ENCODE measurements around the gene IER5. TPM values are rescaled to one million over a fixed set of nuclear protein-coding genes. Genes with fewer than 3 reads are reported as not detected.
A peak's percentile ranks its signal among the peaks of the same experiment; 100 is the strongest.

IER5 gene
- total and polyA plus RNA-seq, 9 of the 15 experiments (the other 6 are each of a cell fraction or from before 2014, with no cell fraction given) = 2.4 to 32.1 (median 12.0) TPM

GRCh38 chr1:181104790-181105133 lies 16.3 kb downstream of the IER5 start (continued):
- TF ChIP-seq ZBTB40 (IDR thresholded peaks at IDR 0.05) (peak; percentile 72), ZBTB40 (CRISPR knock-in tag; IDR thresholded peaks at IDR 0.05) (no peak), CREBBP (IDR thresholded peaks at IDR 0.05; ENCODE audit: low read depth, low read length) (no peak), WHSC1 (IDR thresholded peaks at IDR 0.05; ENCODE audit: low read length) (no peak), BHLHE40 (IDR thresholded peaks at IDR 0.05; ENCODE audit: low read length) (no peak; the same call in 1 of the 2 replicates), FOSL1 (tag; conservative IDR thresholded peaks at IDR 0.05) (no peak; the same call in 1 of the 2 replicates), PREB (CRISPR knock-in tag; IDR thresholded peaks at IDR 0.05) (no peak), GATAD2B (IDR thresholded peaks at IDR 0.05; ENCODE audit: borderline replicate concordance) (no peak), MYBL2 (IDR thresholded peaks at IDR 0.05; ENCODE audit: low read depth) (no peak), MYBL2 (CRISPR knock-in tag; IDR thresholded peaks at IDR 0.05; ENCODE audit: borderline replicate concordance) (0 out of 2 replicates have a peak, but pooled peaks have one; percentile 9), ZNF764 (CRISPR knock-in tag; IDR thresholded peaks at IDR 0.05; ENCODE audit: low read depth) (no peak), TGIF2 (CRISPR knock-in tag; IDR thresholded peaks at IDR 0.05) (no peak), MCM7 (IDR thresholded peaks at IDR 0.05) (no peak), NEUROD1 (IDR thresholded peaks at IDR 0.05; ENCODE audit: borderline replicate concordance, low read depth, low read length, partially characterized antibody) (peak; percentile 6), ZNF282 (CRISPR knock-in tag; IDR thresholded peaks at IDR 0.05) (no peak), ZNF124 (CRISPR knock-in tag; IDR thresholded peaks at IDR 0.05) (no peak), ZFP1 (CRISPR knock-in tag; IDR thresholded peaks at IDR 0.05) (no peak), GATA2 (CRISPR knock-in tag; IDR thresholded peaks at IDR 0.05) (peak; percentile 48), ZNF77 (CRISPR knock-in tag; IDR thresholded peaks at IDR 0.05) (no peak)
- TF ChIP-seq, protein P1, sequence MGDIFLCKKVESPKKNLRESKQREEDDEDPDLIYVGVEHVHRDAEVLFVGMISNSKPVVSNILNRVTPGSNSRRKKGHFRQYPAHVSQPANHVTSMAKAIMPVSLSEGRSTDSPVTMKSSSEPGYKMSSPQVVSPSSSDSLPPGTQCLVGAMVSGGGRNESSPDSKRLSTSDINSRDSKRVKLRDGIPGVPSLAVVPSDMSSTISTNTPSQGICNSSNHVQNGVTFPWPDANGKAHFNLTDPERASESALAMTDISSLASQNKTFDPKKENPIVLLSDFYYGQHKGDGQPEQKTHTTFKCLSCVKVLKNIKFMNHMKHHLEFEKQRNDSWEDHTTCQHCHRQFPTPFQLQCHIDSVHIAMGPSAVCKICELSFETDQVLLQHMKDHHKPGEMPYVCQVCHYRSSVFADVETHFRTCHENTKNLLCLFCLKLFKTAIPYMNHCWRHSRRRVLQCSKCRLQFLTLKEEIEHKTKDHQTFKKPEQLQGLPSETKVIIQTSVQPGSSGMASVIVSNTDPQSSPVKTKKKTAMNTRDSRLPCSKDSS (IDR thresholded peaks at IDR 0.05; ENCODE audit: low read depth, partially characterized antibody) = no peak
